PC-3 (cell line): Measurements from ENCODE around the gene PRPH. TPM values are rescaled to one million over a fixed set of nuclear protein-coding genes. Genes with fewer than 3 reads are reported as not detected.
"Not testable (repeated sequence)": the region's sequence is repeated elsewhere in the genome, so short reads cannot be mapped to it uniquely, and the experiment has no call there.

Source experiments
- ATAC-seq: fragments of 200-7000 bp; cut with Tn5 transposase; 2 replicates; pipeline ENCODE4 v1.9.1; 2020; ENCODE audit warnings: mild to moderate bottlenecking, moderate library complexity
- BruUV-seq: library from RNA; stranded (reverse); fragments of 400-500 nt; replicated peaks from 2 replicates; lab custom pipeline; 2021; lab: Mats Ljungman, UMichigan
- CTCF ChIA-PET: fragments of 300-600 bp; sonication (Branson Sonifier 250); formaldehyde crosslinking; loops from one replicate; lab custom pipeline; 2022; ENCODE audit warnings: antibody characterized with exemption; lab: Charles Lee
- POLR2A ChIA-PET: fragments of 300-600 bp; sonication (Branson Sonifier 250); formaldehyde crosslinking; loops from one replicate; lab custom pipeline; 2022; ENCODE audit warnings: antibody characterized with exemption; ENCODE audit not compliant: unreplicated experiment; lab: Charles Lee
- DNase-seq: peaks from one replicate; pipeline ENCODE4 v3.0.0-alpha.2; 2015
- H2AFZ ChIP-seq: fragments of 300-600 bp; sonication (generic); 2 replicates; pipeline ENCODE4 v1.6.0; 2016; ENCODE audit warnings: antibody characterized with exemption, low read length
- H3F3A ChIP-seq: fragments of 300-600 bp; sonication (generic); one replicate; pipeline ENCODE4 v1.6.0; 2017; ENCODE audit warnings: antibody characterized with exemption, low read length, control low read depth, mild to moderate bottlenecking; ENCODE audit not compliant: unreplicated experiment
- H3K27ac ChIP-seq: fragments of 300-600 bp; sonication (generic); 2 replicates; pipeline ENCODE4 v1.5.1; 2016; ENCODE audit warnings: mild to moderate bottlenecking, low read length
- H3K27me3 ChIP-seq: fragments of 300-600 bp; sonication (generic); 2 replicates; pipeline ENCODE4 v1.6.1; 2016; ENCODE audit warnings: low read length, mixed read lengths
- H3K36me3 ChIP-seq: fragments of 300-600 bp; sonication (generic); 2 replicates; pipeline ENCODE4 v1.6.1; 2016; ENCODE audit warnings: low read depth, mixed run types, low read length, mixed read lengths
- H3K4me1 ChIP-seq: fragments of 300-600 bp; sonication (generic); 2 replicates; pipeline ENCODE4 v1.5.1; 2016; ENCODE audit warnings: low read length; ENCODE audit not compliant: insufficient read depth
- H3K4me2 ChIP-seq: fragments of 300-600 bp; sonication (generic); 2 replicates; pipeline ENCODE4 v1.6.0; 2016; ENCODE audit warnings: low read length
- H3K4me3 ChIP-seq: fragments of 300-600 bp; sonication (generic); 2 replicates; pipeline ENCODE4 v1.5.1; 2016; ENCODE audit warnings: mild to moderate bottlenecking, low read length, mixed read lengths
- H3K79me2 ChIP-seq: fragments of 300-600 bp; sonication (generic); 2 replicates; pipeline ENCODE4 v1.6.1; 2017; ENCODE audit warnings: low read length, mixed read lengths
- H3K9ac ChIP-seq: fragments of 300-600 bp; sonication (generic); 2 replicates; pipeline ENCODE4 v1.6.0; 2016; ENCODE audit warnings: mild to moderate bottlenecking, low read length
- H3K9me2 ChIP-seq: fragments of 300-600 bp; sonication (generic); replicated peaks from 2 replicates; pipeline ENCODE4 v1.6.1; 2016; ENCODE audit warnings: mixed run types, low read length, mixed read lengths
- H3K9me3 ChIP-seq: fragments of 300-600 bp; sonication (generic); 2 replicates; pipeline ENCODE4 v1.6.1; 2016; ENCODE audit warnings: low read length, mixed read lengths
- H4K20me1 ChIP-seq: fragments of 300-600 bp; sonication (generic); 2 replicates; pipeline ENCODE4 v1.6.1; 2016; ENCODE audit warnings: low read length, mixed read lengths
- EZH2 ChIP-seq: fragments of 300-600 bp; sonication (generic); IDR thresholded peaks from one replicate; pipeline ENCODE4 v1.6.1; 2017; ENCODE audit warnings: antibody characterized with exemption, mild to moderate bottlenecking, low read length; ENCODE audit not compliant: unreplicated experiment
- EZH2phosphoT487 ChIP-seq: fragments of 300-600 bp; sonication (generic); IDR thresholded peaks from 2 replicates; pipeline ENCODE4 v1.6.1; 2018; ENCODE audit warnings: mild to moderate bottlenecking, antibody characterized with exemption, low read length, borderline replicate concordance
- intact Hi-C: fragments of 100-400 bp; cut with micrococcal nuclease; formaldehyde crosslinking; loops from 2 replicates; pipeline ENCODE4 v1.9.0; 2023
- total RNA-seq: library from RNA; depleted of rRNA; stranded (reverse); fragments of >200 nt; gene quantifications from 2 replicates; pipeline ENCODE4 v1.2.3, GENCODE V29; 2014
- TF ChIP-seq, protein P1 (sequence below): fragments of 300-600 bp; sonication (generic); conservative IDR thresholded peaks from 2 replicates; pipeline ENCODE4 v1.5.1; 2017; ENCODE audit warnings: antibody characterized with exemption, low read depth, mild to moderate bottlenecking, low read length

Gene PRPH
- total RNA-seq, 1 experiment from 2014 or later: 0.15 TPM

DNA sequence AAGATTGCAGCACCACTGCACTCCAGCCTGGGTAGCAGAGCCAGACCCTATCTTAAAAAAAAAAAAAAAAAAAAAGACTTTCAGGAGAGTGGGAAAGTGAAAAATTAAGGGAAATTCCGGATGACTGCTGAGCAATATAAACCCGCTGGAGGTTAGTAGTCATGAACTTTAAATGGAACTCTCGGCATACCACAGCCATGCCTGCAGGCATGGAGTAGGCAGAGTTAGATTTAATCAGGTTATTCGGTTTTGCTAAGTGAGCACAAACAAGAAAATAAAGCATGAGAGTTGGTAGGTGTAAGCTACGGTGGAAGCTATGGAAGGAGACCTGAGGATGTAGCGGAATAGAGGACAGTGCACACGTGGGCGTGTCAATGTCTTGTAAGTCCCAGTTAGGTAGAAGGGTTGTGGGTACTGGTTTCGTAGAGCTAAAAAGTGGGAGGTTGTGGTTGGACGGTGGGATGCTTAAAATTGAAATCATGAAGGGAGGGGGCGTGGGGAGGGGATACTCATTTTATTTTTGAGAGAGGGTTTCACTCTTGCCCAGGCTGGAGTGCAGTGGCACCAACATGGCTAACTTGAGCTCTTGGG is 41.8 kb upstream of the PRPH start:
- Histone ChIP-seq H3K4me1 (no peaks in the 10 kb centered on the region), H3K36me3 (no peaks in the 10 kb centered on the region), H3F3A (no peaks in the 10 kb centered on the region), H4K20me1 (no peaks in the 10 kb centered on the region), H3K27ac (no peak overlapping the region), H3K4me2 (no peak overlapping the region), H3K9me2 (no peaks in the 10 kb centered on the region), H3K27me3 (no peaks in the 10 kb centered on the region), H3K9me3 (no peaks in the 10 kb centered on the region), H3K9ac (no peak overlapping the region), H2AFZ (no peak overlapping the region), H3K4me3 (no peak overlapping the region), H3K79me2 (no peaks in the 10 kb centered on the region)
- ATAC-seq: no peak
- POLR2A ChIA-PET: no interaction called here
- CTCF ChIA-PET: no interaction called here
- TF ChIP-seq EZH2phosphoT487: no peak
- TF ChIP-seq, protein P1, sequence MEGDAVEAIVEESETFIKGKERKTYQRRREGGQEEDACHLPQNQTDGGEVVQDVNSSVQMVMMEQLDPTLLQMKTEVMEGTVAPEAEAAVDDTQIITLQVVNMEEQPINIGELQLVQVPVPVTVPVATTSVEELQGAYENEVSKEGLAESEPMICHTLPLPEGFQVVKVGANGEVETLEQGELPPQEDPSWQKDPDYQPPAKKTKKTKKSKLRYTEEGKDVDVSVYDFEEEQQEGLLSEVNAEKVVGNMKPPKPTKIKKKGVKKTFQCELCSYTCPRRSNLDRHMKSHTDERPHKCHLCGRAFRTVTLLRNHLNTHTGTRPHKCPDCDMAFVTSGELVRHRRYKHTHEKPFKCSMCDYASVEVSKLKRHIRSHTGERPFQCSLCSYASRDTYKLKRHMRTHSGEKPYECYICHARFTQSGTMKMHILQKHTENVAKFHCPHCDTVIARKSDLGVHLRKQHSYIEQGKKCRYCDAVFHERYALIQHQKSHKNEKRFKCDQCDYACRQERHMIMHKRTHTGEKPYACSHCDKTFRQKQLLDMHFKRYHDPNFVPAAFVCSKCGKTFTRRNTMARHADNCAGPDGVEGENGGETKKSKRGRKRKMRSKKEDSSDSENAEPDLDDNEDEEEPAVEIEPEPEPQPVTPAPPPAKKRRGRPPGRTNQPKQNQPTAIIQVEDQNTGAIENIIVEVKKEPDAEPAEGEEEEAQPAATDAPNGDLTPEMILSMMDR: no peak
- no peak for TF ChIP-seq EZH2
- no peak for DNase-seq
- BruUV-seq: no TSS peak
- intact Hi-C loops: no loop called here

- ATAC-seq, H2AFZ ChIP-seq, H3K9me3 ChIP-seq, H3K27ac ChIP-seq, H3K79me2 ChIP-seq, intact Hi-C loops, POLR2A ChIA-PET, H3K36me3 ChIP-seq, BruUV-seq, H3K9ac ChIP-seq, H3K27me3 ChIP-seq, H3K4me3 ChIP-seq, DNase-seq, H3K9me2 ChIP-seq, H4K20me1 ChIP-seq, H3F3A ChIP-seq, H3K4me2 ChIP-seq, CTCF ChIA-PET: not testable (repeated sequence)
- H3K4me1 ChIP-seq: peaks cover 15% of the 10 kb centered on the region
Measured at GRCh38 chr12:49255456-49255855, 39.5 kb upstream of the PRPH start.

DNA sequence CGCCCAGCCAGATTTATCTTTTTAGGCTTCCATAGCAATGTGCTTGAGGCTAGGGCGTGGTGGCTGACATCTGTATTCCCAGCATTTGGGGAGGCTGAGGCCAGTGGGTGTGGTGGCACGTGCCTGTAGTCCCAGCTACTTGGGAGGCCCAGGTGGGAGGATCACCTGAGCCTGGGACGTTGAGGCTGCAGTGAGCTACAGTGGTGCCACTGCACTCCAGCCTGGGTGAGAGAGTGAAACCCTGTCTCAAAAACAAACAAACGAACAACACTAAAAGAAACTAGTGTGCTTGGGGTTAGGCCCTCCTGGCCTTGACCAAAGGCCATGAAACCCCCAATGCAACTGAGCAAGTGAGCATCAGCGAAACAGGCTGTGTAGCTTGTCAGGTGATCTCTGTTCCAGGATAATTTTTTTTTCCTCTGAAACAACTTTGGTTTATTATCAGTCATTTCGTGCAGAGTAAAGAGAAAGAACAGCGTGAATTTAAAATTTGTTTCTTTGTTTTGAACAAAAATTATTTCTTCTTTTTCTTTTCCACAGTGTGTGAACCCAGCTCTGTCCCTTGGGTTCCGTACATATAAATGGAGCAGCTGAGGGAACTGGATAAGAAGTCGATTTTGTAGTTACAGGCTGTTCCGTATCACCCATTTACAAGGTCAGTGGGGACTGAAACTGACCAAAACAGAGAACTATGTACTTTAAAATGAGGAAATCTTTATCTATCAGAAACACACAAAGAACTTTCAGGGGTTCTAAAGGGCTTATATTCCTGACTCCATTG is 38.9 kb upstream of the PRPH start:
- no peak overlapping the region for H2AFZ ChIP-seq
- peaks cover 6% of the 10 kb centered on the region for H3K79me2 ChIP-seq
- no peak overlapping the region for H3K4me3 ChIP-seq
- no TSS peak for BruUV-seq
- no peaks in the 10 kb centered on the region for H3K9me2 ChIP-seq
- no peaks in the 10 kb centered on the region for H3F3A ChIP-seq
- no peak overlapping the region for H3K27ac ChIP-seq
- no peak overlapping the region for H3K9ac ChIP-seq
- ChIA-PET CTCF (no interaction called here), POLR2A (no interaction called here)
- H3K36me3 ChIP-seq: no peaks in the 10 kb centered on the region
- intact Hi-C loops: no loop called here
- H4K20me1 ChIP-seq: no peaks in the 10 kb centered on the region
- H3K4me1 ChIP-seq: peaks cover 21% of the 10 kb centered on the region
- ATAC-seq: no peak
- H3K4me2 ChIP-seq: no peak overlapping the region
- H3K9me3 ChIP-seq: no peaks in the 10 kb centered on the region
- TF ChIP-seq, protein P1: no peak
- TF ChIP-seq EZH2: no peak
- no peaks in the 10 kb centered on the region for H3K27me3 ChIP-seq
- DNase-seq: no peak

DNA sequence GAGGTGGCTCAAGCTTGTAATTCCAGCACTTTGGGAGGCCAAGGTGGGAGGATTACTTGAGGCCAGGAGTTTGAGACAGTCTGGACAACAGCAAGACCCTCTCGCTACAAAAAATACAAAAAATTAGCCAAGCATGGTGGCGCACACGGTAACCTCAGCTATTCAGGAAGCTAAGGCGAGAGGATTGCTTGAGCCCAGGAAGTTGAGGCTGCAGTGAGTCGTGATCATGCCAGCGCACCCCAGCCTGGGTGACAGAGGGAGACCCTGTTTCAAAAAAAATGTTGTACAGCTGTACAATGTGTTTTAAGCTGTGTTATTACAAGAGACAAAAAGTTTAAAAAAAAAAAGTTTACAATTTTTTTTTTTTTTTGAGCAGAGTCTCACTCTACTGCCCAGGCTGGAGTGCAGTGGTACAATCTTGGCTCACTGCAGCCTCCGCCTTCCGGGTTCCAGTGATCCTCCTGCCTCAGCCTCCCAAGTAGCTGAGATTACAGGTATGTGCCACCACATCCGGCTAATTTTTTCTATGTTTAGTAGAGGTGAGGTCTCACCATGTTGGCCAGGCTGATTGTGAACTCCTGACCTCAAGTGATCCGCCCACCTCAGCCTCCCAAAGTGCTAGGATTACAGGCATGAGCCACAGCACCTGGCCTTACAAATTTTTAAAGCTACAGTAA is 37.3 kb upstream of the PRPH start:
- ATAC-seq, POLR2A ChIA-PET, H3K9ac ChIP-seq, H2AFZ ChIP-seq, H3K36me3 ChIP-seq, H3K9me3 ChIP-seq, H3F3A ChIP-seq, BruUV-seq, H3K4me3 ChIP-seq, DNase-seq, H3K4me2 ChIP-seq, H3K9me2 ChIP-seq, H3K27ac ChIP-seq, intact Hi-C loops, H3K27me3 ChIP-seq, CTCF ChIA-PET, H4K20me1 ChIP-seq: not testable (repeated sequence)
- peaks cover 31% of the 10 kb centered on the region for H3K4me1 ChIP-seq
- peaks cover 17% of the 10 kb centered on the region for H3K79me2 ChIP-seq
